GM18909 (cell line): ENCODE measurements around the gene CFAP65.

ENCODE experiments used
- ATAC-seq: cut with Tn5 transposase; IDR thresholded peaks from one replicate; pipeline ENCODE4 v1.9.1; 2021; ENCODE audit warnings: mild to moderate bottlenecking; ENCODE audit not compliant: unreplicated experiment, poor library complexity

CFAP65 gene

DNA sequence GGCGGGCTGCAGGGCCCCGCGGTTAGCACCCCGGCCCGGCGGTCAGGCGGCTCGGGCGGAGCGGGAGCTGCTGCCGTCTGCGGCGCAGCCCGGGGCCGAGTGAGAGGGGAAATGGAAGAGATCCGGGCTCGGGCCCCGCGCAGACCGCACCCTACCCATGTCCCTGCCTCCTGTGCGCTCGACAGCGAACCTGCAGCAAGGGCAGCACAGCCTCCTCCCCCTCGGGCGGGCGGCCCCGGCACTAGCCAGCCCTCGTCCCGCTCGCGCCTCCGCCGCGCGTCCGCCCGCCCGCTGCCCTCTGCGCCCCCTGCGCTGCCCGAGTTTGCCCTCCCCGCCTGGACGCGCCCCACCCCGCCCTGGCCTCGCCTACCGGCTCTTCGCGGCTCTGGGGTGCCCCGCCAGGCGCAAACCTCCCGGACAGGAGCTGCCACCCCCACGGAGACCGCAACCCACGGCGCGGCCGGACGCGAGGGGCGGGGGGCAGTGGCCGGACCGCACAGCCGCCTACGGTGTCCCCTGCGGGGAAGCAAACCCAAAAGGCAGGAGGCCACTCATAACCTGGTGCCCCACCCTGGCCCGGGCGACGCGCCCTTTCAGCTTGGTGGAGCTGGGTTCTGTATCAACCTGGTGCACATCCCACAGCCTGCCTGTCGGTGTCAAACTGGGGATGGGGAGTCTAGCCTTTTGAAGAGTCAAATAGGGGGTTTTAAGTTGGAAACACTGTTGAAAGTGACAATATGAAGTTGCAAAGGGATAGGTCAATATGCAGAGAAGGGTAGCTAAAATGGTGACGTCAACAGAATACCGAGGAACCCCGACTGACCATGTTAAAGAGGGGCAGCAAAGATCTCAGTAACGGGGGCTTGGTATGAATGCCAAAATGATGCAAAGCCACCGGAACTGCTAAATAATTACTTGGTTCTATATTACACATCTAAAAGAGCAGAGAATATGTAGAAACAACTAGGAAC lies 19.8 kb upstream of the CFAP65 start, which contains the start of gene IHH:
Gene IHH, minus strand, starts transcription at position 101 of the 971 bp plus-strand sequence. CDS start 454 bp downstream, outside the sequence.
- ATAC-seq: no peak

DNA sequence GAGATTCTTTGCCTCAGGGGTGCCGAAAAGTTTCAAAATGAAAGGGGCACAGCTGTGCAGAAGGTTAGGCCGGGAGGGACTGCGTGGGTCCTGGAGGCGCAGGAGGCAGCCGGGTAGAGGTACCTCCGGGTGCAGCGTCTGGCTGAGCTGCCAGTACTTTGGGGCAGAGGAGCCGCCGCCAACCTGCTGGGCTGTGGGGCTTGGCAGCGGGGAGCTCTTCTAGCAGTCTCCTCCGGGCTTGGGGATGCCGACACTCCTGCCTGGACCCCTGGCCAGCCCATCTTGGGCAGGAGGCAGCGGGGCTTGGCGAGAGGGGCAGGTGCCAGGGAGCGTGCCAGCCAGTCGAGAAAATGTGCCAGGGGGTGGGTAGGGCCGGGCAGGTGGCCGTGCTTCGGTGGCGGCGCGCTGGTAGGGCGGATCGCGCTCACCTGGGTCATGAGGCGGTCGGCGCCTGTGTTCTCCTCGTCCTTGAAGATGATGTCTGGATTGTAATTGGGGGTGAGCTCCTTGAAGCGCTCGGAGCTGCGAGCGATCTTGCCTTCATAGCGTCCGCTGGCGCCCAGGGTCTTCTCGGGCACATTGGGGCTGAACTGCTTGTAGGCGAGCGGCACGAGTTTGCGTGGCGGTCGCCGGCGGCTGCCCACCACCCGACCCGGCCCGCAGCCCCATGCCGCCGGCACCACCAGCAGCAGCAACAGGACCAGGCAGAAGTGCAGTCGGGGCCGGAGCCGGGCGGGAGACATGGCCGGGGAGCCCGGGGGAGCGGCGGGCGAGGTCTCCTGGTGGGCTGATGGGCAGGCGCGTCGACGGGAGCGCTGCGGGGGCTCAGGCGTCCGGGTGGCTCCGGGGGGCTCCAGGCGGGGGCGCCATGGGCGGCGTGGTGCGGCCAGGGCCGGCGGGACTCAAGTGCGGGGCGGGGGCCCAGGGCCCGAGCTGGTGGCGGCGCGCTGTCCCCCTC lies 18.7 kb upstream of the CFAP65 start:
- ATAC-seq: no peak

- ATAC-seq: no peak
Observed at GRCh38 chr2:219059375-219059724, 18.0 kb upstream of the CFAP65 start.

DNA sequence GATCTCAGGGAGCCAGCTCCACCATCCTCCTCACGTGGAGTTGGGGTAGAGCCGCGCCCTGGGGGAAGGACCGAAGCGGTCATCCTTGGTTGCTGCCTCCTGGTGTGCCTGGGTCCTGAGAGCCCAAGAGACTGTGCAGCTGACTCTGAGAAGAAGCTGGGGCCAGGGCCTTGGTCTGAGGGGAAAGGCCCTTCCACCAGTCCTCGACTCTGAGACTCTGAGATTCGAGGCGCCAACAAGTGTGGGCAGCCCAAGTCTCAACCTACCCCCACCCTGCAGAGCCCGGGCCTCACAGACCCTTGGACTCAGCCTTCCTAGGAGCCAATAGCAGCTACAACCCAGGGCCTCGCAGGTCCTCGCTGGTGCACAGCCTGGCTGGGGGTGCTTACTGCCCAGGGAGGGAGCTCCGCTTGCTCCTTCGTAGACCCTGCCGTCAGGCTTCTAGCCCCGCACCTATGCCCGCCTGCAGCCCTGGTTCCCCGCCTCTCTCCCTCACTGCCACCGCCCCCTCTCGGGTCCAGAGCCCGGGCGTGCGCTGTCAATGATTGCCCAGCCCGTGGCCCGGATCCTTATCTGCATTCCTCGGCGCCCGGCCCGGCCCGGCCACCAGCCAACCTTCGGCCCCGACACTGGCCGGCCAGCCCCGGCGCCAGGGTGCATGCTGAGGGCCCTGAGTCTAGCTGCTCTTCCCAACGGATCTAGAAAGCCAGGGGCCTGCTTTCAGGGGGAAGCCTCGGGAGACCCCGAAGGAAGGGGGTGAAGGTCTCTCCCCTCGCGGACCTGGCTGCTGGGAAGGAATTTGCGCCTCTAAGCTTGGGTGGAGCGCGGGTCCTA lies 17.4 kb upstream of the CFAP65 start:
- no peak for ATAC-seq

DNA sequence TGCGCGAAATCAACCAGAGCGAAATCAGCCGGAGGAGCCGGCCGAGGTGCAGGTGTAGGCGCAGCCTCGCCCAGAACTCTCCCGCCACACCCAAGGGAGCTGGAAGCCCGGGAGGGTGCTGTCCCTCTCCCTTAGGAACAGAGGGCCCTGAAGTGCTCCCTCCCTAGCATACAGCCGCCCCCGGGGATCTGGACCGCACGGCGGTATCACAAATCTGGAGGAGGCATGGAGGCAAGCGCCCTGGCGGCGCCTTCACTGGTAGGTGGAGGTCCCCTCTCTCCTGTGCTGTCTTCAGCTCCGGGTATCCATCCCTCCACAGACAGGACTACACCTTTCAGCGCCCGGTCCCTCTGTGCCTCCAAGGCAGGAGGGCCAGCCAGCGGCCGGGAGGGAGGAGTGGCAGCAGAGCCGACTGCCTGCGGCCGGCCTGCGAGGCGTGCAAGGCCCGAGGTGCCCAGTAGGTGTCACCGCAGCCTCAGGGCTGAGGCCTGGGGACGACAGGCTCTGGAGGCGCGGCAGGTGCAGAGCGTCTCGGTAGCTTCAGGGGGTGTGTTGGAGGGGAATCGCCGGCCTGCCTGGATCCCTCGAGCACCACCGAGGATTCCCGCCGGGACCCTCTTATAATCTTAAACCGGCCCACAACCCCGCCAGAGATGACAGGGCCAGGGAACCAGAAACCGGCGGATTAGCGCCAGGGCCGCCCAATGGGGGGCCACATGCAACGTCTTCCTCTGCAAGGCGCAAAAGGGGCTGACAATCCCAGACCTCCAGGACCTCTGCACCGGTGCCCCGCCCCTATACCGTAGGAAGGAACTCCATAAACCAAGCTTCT lies 16.6 kb upstream of the CFAP65 start:
- ATAC-seq: peak; percentile 89

DNA sequence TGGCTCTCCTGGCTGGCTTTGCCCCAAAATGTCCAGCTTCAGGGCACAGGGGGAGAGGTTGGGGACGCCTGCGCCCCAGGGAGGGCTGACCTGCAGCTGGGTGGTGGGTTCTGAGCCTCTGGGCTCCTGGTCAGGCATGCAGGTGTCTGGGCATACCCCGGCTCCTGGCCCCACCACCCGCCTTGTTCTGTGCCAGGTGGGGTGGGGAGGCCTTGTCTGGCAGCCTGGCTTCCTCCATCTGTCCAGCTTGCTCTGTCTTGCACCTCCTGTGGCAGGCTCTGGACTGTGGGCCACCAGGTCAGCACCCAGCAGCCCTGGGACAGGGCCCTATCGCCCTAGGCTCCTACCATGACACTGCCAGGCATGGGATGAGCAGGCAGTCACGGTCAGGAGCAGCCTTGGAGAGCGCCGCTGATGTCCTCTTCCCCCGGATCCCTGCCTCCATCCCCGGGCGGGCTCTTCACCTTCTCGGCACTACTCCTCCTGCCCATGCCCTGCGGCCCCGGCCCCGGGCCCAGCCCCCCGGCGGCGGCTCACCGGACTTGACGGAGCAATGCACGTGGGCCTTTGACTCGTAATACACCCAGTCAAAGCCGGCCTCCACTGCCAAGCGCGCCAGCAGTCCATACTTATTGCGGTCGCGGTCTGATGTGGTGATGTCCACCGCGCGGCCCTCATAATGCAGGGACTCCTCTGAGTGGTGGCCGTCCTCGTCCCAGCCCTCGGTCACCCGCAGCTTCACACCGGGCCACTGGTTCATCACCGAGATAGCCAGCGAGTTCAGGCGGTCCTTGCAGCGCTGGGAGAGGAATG lies 15.8 kb upstream of the CFAP65 start:
- no peak for ATAC-seq

DNA sequence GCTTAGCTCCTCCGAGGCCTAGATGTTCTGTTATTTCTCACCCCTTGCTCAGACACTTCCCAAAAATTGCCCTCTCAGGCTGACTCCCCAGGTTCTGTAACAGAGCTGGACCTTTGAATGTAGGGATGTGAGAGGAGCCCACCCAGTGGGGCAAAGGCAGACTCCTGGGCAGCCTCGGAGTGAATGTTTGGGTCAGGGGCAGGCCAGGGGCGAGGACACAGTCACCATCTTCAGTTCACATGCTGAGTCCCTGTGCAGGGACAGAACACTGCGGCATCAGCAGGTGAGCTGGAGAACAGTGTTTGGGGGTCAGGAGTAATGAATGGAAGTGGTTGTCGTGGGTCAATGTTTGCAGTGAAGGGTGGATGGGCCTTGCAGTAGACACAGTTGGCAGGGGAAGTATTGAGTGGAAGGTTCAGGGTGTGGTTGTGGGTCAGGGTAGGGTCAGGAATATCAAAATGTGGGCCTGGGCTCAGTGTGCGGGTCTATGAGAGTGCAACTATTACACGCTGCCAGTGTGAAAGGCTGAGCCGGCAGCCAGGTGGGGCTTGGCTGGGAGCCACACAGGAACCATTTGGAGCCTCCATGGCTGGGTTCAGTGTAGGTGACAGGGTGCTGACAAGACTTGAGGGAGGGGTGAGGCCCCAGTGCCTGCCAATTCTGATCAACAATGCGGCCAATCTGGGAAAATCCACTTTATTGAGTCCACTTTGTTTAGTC lies 15.0 kb upstream of the CFAP65 start:
- ATAC-seq: no peak

DNA sequence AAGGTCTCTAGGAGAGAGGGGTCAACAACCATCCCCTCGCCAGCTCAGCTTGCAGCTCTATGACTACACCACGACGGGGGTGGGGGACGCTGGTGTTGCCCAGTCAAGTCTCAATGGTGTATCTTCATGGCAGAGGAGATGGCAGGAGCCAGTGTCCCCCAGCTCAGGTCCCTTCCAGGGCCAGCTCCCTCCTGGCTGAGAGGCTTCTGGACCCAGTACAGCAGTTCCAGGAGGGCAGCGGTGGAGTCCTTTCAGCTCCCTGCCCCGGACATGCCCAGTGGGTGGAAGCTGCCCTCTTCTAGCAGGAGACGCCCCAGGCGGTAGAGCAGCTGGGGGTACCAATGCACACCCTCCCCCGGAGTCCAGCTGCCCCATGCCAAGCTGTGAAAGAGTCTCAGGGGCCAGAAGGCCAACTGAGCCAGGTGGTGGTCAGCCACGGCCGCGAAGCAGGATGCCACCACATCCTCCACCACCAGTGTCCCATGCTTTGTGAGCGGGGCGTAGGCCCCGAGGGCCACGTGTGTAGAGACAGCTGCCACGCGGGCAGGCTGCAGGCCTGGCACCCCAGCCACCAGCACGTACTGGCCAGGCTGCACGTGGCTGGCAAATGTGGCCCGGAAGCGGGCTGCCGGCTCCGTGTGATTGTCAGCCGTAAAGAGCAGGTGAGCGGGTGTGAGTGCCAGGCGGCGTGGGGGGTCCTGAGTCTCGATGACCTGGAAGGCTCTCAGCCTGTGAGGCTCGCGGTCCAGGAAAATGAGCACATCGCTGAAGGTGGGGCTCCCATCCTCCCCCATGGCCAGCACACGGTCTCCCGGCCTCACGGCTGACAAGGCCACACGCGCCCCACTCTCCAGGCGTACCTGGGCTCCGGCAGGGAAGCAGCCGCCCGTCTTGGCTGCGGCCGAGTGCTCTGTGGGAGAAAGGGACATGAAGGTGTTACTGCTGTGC lies 13.9 kb upstream of the CFAP65 start:
- no peak for ATAC-seq

GRCh38 chr2:219049282-219049681 lies 8.0 kb upstream of the CFAP65 start:
- ATAC-seq: no peak

- ATAC-seq: no peak
Observed at GRCh38 chr2:219045937-219046550, 4.7 kb upstream of the CFAP65 start.

- ATAC-seq: no peak
Observed at GRCh38 chr2:219042750-219043149, 1.4 kb upstream of the CFAP65 start.

DNA sequence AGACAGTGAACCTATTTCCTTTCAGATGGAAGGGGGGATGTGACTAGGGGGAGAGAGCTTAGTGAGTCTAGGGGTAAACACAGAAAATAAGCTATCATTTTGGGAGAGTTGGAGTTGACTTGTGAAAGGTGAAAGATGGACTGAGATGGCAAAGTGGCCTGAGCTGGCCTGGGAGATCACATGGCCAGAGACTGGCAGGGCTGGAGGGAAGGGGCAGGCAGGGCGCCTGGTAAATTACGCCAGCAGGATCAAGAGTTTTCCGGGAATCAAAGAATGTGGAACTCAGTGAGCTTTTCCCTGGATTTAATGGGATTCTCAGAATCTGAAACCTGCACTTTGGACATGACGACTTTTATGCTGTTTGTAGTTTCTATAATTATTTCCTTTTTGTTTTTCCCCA lies 841 bp upstream of the CFAP65 start:
- ATAC-seq: no peak

GRCh38 chr2:219038600-219038999 lies 2.7 kb downstream of the CFAP65 start:
- no peak for ATAC-seq

DNA sequence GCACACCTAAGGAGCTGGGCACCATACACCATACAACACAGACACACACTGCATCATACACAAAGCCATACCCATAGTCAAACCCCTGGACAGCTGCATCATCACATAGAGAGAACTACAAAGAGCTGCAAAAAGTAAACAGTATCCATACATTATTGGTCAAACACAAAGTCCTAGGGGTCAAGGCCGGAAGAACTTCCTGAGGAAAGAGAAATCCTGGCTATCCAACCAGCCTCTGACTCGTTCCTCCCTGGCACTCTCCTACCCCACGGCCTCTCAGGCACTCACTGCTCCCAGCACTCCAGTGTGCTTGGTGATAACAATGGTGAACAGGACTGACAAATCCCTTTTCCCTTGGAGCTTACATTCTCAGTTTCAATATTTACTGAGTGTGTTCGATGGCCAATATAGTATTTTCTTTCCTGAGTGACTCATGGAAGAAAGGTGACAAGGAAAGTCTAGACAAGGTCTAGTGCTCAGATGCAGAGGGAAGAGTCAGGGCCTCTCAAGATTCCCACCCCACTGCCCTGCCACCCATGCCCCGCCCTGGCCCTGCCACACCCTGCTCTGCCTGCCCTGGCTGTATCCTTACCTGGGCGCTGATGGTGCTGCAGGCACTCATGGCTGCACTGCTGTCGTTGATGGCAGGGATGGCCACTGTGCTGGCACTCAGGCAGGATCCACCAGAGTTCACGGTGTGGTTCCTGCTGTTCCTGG lies 3.4 kb downstream of the CFAP65 start:
- ATAC-seq: no peak

DNA sequence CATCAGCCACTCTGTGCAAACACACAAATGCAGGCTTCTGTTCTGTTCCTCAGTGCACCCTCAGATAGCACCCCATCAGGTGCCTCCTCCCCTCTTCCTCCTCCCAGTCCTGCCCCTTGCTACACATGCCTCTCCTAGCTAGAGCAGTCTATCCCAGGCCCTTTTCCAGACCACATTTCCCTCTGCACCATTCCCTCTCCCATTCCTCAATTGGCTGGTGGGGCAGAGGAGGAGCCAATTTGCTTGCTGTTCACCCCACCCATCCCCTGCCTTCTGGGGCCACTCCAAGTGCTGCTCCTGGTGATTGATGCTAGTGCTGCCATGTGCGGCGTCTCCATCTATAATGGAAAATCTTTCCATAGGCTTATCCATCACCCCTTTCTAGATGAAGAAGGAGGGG lies 5.4 kb downstream of the CFAP65 start:
- ATAC-seq: no peak

DNA sequence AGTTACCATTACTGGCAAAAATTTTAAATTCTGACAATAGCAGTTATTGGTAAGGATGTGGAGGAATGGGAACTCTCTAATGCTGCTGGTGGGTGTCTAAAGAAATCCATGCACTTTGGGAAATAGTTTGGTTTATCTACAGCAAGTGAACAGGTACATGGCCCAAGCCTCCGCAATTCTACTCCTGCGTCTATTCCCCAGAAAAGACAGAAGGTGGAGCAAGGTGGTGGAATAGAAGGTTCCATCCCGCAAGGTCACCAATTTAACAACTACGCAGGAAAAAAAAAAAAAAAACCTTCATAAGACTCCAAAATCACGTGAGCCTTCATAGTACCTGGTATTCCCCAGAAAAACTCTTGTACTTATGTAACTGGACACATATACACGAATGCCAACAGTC lies 6.5 kb downstream of the CFAP65 start:
- no peak for ATAC-seq
